ENCODE measurements around the gene MAPKAPK3.
A peak's percentile ranks its signal among the peaks of the same experiment; 100 is the strongest.

MAPKAPK3 gene

GRCh38 chr3:50617096-50617791, at the start of gene MAPKAPK3:
Gene MAPKAPK3, plus strand, starts transcription at chr3:50617151. Its CDS starts 415 bp downstream, at chr3:50617566.
- no peak for DNase-seq

- peak; percentile 93 for DNase-seq
Measured at GRCh38 chr3:50567386-50568167, 49.4 kb upstream of the MAPKAPK3 start, which contains the start of gene C3orf18. Gene C3orf18, minus strand, starts transcription at chr3:50567747. Its CDS starts 2,048 bp downstream, at chr3:50565699.

GRCh38 chr3:50568947-50569749, 47.8 kb upstream of the MAPKAPK3 start, which contains the start of gene HEMK1:
Gene HEMK1, plus strand, starts transcription at chr3:50569522. Its CDS starts 1,583 bp downstream, at chr3:50571105.
- peak; percentile 94 for DNase-seq

GRCh38 chr3:50570508-50571279, 46.3 kb upstream of the MAPKAPK3 start:
- no peak for DNase-seq

GRCh38 chr3:50571486-50571885, 45.5 kb upstream of the MAPKAPK3 start:
- DNase-seq: no peak

GRCh38 chr3:50572158-50572557, 44.8 kb upstream of the MAPKAPK3 start:
- DNase-seq: peak; percentile 45

- no peak for DNase-seq
Measured at GRCh38 chr3:50572801-50573371, 44.1 kb upstream of the MAPKAPK3 start.

GRCh38 chr3:50573566-50574443, 43.1 kb upstream of the MAPKAPK3 start:
- no peak for DNase-seq

GRCh38 chr3:50574444-50574831, 42.5 kb upstream of the MAPKAPK3 start:
- DNase-seq: no peak

GRCh38 chr3:50575372-50575771, 41.6 kb upstream of the MAPKAPK3 start:
- DNase-seq: no peak

- DNase-seq: no peak
Measured at GRCh38 chr3:50577348-50577747, 39.6 kb upstream of the MAPKAPK3 start.

- DNase-seq: no peak
Measured at GRCh38 chr3:50580683-50581458, 36.1 kb upstream of the MAPKAPK3 start.

GRCh38 chr3:50581459-50581842, 35.5 kb upstream of the MAPKAPK3 start:
- DNase-seq: no peak

GRCh38 chr3:50582083-50582482, 34.9 kb upstream of the MAPKAPK3 start:
- no peak for DNase-seq

- peak; percentile 17 for DNase-seq
Measured at GRCh38 chr3:50583897-50584296, 33.1 kb upstream of the MAPKAPK3 start.

GRCh38 chr3:50584391-50584790, 32.6 kb upstream of the MAPKAPK3 start:
- DNase-seq: no peak

- no peak for DNase-seq
Measured at GRCh38 chr3:50585919-50586762, 30.8 kb upstream of the MAPKAPK3 start.

- no peak for DNase-seq
Measured at GRCh38 chr3:50586763-50587070, 30.2 kb upstream of the MAPKAPK3 start.

- DNase-seq: no peak
Measured at GRCh38 chr3:50587373-50587772, 29.6 kb upstream of the MAPKAPK3 start.
